Mucosa of gallbladder (tissue), 1 donor: Measurements from ENCODE around the gene FDXR. TPM values are rescaled to one million over a fixed set of nuclear protein-coding genes. Genes with fewer than 3 reads are reported as not detected.
A peak's percentile ranks its signal among the peaks of the same experiment; 100 is the strongest.

ENCODE experiments used
- DNase-seq: peaks from one replicate; pipeline ENCODE4 v3.0.0-alpha.2; 2020; ENCODE audit warnings: low spot score
- total RNA-seq: library from RNA; stranded (reverse); gene quantifications from one replicate; pipeline ENCODE4 v1.2.1, GENCODE V29; 2021
- donor health status: DM: no; HTN: no; CAD: no.

Gene FDXR
- total RNA-seq, 1 donor from 2014 or later, result 9.3 TPM

DNA sequence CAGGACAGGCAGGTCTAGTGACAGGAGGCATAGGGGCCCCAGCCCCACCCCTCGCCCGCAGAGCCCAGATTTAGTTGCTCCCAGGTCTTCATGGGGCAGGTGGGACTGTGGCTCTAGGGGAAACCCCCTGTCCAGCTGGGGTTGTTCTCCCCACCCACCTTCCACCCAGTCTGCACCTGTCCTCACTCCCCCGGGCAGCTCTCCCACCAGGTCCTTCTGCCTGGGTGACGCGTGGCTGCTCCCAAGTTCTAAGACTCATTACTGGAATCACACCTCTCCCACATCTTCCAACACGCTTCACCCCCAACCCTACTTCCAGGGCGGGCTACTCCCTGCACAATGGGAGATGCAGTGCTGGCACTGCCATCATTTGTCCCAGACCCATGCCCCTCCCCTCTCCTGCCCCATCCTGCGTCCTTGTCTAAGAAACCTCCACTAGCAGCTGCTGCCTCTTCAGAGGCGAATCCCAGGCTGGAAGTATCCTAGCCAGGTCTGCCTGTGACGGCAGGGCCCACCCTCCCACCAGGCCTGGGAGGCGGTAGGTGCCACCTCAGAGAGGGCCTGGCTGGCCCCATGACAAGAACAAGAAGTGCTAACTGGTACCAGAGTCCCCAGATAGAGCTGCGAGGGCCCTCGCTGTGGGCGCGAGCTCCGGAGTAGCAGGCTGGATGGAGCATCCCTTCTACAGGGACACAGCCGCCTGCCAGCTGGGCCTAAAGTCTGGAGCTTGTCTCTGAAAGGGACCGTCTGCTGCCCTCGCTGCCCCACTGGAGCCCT, 35.9 kb downstream of the FDXR start:
- DNase-seq, result no peak

DNA sequence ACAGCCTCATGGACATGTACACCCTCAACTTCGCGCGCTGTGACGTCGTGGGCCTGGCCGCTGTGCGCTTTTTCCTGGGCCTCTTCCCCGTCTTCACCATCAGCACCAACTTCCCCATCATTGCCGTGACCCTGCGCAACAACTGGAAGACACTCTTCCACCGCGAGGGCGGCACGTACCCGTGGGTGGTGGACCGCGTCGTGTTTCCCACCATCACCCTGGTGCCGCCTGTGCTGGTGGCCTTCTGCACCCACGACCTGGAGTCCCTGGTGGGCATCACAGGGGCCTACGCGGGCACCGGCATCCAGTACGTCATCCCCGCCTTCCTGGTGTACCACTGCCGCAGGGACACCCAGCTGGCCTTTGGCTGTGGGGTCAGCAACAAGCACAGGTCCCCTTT, 36.6 kb downstream of the FDXR start:
- DNase-seq, result no peak

DNA sequence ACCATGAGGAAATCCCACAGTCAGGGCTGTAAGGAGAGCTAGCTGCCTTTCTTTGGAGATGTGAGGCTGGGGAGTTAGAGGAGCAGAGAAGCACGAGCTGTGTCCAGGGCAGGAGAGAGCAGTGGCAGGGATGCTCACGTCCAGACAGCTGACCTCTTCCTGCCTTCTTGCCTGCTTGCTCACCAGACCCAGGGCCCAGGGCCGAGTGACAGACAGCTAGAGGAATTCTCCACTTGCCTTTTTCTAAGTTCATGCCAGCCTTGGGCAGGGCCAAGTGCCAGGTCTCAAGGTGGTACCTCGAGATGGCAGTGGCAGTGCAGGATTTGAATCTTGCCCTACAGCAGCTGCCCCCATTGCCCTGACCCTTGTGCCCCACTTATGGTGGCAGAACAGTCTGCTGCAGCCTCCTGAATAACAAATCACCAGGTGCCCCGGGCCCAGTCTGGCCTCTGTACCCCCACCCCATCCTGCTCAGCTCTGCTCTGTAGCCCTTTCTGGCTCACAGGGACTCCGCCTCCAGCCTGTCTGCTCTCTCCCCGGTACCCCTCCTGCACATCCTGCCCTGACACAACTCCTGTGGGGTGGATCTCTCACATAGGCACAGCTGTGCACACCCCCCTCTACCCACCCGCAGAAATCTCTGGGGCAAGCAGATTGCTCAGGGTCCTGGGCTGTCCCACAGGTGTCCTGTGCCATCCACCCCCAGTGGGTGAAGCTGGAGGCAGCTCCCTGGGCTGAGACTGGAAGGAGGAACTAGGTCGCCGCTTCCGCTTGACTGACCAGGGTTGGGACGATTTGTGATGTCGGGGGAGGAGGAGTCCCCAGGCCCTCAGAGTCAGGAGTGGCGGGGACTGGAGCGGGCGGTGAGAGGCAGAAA, 39.1 kb downstream of the FDXR start:
- DNase-seq, result peak; percentile 17

DNA sequence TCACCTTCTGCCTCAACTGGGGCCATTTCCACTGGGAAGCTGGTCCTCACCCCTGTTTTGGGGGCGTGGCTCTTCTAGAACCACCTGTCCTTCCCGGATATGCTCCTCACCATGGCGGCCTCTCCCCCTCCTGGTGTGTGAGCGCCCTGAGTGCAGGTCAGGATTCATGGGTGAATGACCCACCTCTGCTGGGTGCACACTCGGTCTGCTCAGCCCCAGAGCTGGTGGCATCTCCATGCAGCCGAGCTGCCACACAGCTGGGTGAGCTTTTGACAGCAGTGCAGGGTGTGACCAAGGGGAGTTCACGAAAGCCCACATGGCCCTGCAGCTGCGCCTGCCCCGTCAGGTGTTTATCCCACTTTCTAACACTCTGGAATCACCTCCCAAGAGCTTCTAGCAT, 40.4 kb downstream of the FDXR start:
- no peak for DNase-seq

DNA sequence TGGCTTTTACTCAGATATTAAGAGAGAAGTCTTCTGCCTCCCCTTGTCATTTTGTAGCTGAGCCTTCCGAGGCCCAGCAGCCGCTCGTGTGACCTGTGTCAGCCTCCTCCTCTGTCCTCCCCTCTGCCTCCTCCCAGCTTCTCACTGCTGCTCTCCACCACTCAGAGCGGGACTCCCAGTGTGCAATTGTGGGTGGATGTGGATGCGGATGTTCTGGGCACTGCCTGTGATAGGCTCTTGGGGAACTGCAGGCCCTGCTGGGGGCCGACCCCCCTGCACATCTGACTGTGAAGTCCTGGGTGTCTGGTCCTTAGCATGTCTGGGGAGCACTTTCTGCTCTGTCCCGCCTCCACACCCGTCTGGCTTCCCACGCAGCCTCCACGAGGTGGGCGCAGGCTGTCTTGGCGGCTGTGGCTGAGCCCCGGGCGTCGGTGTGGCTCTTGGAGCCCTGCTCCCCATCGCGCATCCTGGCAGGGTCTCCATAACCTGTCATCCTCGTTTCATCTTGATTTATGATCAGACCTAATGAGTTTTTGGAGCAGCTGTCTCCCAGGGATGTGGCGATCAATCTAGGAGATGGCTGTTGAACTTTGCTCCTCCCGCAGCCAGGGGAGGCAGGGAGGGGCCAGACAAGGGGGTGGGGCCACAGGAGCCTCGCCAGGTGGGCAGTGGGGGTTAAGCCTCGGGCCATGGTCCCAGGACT, 41.2 kb downstream of the FDXR start:
- no peak for DNase-seq

DNA sequence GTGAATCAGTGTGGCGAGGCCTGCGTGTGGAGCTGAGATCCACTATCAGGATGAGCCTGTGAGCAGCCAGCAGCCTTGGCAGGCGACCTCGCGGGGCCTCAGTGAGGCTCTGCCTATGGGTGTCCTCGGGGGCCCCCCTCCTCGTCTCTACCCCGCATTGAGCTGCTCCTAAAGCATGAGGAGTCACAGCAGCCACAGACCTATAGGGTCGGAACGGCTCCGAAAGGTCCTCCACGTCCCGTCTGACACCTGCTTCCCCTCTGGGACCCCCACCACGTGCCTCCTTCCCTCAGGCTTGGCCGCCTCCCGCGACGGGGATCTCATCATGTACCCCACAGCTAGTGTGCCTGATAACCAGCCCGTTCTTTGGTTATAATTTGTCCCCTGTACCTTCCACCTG, 41.9 kb downstream of the FDXR start:
- no peak for DNase-seq

DNA sequence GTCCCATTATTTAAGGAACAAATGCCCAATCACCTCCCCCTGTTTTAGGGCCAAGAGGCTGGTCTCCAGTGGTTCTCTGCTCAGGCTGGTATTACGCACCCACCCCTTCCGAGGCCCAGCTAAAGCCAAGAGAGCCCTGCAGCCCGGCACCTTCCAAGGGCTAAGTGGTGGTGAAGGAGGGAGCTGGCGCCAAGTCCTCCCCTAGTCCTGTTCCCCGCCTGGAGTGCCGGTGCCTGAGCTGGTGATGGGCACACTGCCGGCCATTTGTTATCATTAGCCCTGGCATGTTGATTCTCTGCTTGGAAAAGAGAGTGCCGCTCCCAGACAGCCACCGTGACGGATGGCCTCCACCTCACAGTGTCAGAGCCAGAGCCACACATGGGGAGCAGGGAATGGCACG, 45.0 kb downstream of the FDXR start:
- no peak for DNase-seq

DNA sequence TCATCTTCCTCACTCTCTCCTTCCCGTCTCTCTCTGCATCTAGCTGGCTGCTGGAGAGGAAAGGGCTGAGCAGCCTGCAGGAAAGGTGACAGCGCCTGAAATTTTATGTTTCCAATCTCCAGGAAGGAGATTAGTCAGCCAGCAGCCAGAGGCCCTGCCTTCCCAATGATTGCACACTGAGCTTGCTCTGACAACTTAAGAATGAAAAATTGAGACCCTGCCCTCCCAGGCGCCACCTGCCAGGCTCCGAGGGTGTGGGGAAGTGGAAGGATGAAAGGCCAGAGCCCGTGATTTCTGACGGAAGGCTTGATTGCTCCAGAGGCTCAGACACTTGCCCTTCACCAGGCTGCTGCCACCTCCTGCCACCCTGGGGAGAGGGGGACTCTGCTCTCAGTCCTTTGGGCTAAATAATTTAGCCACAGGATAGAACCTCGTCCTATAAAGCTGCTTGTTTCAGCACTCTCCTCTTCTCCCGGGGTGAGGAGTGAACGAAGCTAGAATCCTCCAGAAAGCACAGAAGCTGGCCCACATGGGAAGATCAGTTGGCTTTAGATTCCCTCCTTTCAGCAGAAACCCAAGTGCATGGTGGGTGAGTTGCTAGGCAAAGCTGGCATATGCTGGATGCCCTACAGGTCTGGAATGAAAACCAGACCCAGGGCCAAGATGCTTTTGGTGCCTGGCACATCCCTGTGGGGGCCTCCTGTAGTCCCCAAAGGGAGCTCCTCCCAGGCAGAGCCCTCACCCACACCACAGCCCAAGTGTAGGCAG, 46.7 kb downstream of the FDXR start:
- no peak for DNase-seq

DNA sequence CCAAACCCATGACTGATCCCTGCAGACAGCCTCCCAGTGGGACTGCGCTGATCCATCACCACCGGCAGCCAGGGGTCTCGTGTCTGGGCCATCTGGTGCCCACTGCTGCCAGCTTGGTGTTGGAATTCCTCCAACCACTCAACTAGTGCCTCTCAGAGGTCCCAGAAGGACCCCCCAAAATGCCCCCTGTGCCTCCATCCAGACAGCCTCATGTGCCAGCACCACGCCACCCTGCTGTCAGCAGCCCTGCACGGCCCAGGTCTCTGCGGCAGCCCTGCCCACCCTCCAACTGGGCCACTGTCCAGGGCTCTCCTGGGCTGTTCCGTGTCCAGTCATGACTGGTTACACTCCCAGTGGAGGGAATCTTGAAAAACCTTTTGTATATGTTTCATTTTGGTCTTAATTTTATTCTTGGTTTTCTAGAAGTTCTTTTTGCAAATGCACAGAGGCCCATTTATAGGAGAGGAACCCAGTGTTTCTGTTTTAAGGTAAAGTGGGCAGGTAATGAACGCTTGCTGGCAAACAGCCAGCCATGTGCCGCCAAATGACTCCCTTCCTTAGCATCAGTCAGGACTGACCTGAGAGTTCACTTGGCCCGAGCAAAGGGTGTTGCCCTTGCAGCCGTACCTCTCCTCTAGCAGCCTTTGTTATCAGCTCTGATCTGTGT, 47.7 kb downstream of the FDXR start:
- no peak for DNase-seq

DNA sequence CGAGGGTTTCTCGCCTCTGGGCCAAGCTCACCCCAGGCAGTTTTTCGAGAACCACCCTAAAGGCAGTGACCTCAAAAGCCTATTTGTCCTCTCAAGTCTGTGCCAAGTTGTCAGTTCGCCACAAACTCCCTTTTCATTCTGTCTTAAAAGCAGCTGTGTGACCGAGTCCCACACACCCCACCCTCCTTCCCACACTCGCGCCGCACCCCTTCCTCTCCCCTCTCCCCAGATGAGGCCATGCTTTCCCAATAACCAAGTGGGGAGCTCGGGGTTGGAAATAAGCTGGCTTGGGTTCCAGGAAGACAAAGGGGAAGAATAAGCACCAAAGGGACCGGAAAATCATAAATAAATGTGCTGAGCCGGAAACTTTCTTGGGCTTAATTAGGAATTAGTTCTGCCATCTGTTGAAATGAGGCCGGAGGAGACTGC, 49.8 kb downstream of the FDXR start:
- no peak for DNase-seq

DNA sequence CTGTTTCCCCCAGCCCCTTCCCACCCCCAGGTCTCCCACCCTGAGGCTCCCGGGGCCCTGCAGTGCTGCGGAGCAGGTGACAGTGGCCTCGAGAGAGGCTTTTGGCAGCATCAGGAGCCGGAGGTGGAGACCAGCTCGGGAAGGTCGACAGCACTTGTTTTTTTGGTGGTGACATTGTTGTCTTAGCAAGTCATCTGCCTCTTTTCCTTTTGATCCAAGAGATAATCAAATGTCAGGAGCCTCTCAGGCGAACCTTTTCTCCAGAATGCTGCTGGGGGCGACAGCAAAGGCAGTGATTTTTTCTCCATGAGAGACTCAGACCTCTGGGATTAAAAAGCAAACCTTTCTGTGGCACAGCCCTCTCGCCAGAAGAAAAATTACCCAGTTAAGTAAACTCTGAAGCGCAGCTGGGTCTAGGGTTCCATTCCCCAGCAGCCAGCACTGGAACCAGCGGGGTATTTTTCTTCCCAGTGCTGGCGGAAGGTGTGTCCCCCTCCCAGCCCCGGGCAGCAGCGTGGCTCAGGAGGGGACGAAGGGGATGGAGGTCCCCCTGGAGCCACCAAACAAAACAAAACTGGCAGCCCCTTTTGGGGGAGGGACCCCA, 50.4 kb downstream of the FDXR start:
- no peak for DNase-seq

DNA sequence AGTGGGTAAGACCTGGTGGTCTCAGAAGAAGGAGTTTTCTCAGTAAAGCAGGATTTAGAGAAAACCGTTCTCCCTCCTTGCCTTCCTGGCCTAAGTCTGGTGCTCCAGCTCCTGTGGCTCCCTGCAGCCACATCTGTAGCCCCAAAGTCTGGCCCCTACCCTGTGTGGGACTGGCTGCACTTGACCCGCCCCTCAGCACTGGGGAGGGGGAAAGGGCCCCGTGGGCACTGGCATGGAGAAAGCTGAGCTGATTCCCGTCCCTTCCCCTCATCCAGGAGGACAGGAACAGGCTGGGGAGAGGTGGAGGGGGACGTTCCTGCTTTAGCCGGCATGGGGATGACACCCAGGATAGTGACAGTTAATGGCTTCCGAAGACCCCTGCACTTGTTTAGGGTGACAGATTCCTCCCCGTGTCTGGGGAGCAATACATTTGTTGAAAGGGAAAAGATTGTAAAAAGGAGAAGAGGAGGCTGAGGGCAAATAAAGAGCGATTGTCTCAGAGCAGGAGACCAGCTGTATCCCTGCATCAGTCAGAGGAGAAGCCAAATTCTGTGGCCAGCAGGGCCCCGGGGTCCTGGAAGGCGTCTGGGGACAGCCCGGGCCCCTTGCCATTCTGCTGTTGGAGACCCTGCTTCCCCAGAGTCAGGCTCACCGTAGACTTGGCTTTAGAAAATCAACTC, 51.0 kb downstream of the FDXR start:
- DNase-seq, result no peak

DNA sequence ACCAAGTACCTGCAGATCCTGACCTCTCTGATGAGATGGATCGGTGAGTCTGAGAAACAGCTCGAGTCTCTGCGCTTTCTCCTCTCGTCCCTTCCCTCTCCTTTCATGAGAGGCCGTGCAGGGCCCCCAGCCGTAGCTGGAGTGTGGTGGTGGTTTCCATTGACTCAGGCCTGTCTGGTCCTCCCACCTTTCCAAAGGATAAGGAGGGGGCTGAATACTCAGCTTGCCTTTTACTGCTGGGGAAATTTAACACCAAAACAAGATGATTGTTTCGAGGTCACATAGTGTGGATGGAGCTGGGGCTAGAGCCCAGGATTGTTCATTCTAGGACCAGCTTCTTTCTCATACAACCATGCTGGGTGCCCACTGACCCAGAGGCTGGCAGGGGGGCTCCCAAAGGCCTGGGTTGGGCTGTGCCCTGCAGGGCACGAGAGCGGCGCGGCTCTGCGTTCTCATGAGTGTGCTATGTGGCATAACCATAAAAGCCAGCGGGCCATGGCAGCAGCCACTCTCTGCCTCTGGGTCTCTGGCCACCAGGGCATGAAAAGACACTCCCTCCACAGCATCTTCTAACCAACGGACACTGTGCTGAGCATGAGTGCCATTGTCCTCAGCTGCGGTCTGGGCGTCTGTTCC, 52.9 kb downstream of the FDXR start:
- no peak for DNase-seq

DNA sequence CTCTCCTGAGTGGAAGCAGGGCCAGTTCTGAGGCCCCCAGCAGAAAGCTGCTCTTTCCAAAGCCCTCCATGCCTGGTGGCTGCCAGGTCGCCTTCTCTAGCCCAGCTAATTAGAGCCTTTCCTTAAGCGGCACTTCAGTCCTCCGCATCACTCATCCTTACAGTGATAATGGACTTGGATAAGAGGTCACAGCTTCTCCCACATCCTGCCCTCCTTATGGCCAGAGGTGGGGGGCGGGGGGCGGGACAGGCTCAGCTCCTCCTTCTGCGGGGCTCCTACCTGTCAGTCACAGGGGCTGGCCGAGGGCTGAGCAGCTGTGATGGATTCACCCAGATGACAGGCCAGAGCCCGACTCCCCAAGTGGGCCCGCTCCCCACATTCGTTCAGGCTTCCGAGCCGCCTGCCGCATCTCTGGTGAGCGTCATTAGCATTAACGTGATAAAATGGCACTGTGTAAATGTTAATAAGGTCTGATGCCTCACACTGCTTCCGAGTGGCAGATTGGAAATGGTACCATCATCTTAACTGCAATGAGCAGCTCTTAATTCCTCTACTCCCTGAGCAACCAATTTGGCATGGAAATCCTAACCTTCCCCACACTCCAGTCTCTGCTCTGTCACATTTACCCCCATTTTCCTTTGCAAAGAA, 54.4 kb downstream of the FDXR start:
- DNase-seq, result no peak

DNA sequence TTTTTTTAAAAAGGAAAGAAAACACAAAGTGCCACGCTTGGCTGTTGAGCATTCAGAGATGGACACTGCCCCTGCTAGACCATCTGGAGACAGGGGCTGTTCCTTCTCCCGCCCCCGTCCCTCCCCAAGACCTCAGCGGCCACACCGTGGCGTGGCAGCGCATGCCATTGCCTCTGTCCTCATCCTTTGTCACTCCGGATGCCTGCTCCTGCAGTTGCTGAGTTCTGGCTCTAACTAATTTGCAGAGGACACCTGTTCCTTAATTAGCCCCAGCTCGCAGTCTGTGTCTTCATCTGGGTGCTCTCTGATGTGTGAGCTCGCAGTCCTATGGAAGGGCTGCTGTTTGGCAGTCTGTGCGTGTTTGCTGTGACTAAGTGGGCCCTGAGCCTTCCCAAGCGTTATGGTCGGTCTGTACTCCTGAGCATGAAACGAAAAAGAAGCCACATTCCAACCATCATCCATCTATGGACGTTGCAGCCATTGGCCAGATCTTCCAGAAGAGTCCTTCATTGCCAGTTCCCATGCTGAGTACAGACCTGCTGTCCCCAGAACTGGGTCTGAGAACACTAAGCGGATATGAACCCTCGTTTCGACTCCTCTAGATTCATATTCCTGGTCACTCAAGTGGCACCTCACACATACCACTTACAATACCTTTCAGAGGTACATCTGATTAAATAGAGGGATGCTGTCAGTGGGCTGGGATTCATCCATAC, 55.7 kb downstream of the FDXR start:
- no peak for DNase-seq

DNA sequence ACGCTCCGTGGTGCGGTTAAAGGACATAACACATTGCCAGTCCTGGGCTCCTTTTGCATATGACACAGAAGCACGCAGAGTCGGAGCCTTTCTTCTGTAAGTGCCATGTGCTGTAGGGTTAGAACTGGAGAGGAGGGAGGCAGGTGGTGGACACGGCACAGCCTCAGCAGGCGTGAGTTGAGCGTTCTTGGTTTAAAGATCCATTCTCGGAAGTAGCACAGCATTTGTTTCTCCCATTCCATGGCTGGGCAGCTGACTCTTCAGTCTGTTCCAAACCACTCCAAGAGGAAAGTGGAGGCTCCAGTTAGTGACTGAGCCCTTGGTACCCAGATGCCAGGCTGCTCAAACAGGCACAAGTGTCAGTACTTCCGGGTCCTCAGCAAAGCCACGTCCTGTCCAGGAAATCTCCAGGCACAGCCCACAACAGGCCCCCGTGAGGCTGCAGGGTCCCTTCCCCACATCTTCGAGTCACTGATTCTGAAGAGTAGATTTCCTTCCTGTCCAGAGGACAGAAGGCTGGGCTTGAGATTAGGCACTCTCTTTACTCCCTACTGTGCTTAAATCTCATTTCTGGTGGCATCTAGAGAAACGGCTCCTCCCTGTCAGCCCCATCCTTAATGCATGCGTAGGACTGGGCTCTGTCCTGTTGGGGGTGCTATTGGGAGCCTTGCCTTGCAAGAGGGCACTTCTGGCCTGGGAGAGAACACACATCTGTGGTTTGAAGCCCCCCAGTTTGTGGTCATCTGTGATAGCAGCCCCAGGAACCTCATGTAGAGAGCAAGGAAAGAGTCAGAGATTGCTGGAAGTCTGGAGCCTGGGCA, 57.0 kb downstream of the FDXR start:
- no peak for DNase-seq

DNA sequence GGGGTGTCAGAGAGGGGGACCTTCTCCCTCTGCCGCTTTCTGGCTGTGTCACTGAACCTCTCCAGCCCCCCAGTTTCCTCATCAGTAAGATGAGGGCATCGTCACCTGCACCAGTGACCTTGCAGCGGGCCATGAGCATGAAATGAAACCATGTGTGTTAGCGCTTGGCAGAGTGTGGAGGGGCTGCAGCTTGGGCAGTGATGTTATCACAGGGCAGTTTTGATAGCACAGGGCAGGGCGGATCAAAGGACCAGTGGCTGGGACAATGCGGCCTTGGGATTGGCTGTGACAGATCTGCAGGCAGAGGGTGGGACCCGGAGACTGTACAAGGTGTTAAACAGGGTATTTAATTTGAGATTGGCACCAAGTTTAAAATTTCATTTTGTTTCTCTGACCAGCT, 57.7 kb downstream of the FDXR start:
- DNase-seq, result no peak

DNA sequence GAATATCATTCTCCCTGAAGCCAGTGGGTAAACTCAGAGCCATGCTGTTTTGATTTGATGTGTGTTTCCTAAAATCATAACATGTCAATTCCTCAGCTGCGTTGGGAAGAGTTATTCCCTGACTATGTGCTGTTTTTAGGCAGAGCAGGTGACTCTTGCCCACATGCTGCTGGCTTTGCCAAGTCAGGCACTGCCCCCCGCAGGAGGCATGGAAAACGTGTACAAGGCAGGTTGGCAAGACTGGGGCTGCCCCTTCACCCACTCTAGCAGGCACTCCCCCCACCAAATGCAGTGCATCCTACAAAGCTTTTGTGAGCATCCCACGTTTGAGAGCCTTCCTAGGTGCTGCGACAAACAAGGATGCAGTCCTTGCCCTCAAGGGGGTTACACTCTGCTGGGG, 58.3 kb downstream of the FDXR start:
- DNase-seq, result no peak
